Measurements from ENCODE around the gene MOGAT3.

DNA sequence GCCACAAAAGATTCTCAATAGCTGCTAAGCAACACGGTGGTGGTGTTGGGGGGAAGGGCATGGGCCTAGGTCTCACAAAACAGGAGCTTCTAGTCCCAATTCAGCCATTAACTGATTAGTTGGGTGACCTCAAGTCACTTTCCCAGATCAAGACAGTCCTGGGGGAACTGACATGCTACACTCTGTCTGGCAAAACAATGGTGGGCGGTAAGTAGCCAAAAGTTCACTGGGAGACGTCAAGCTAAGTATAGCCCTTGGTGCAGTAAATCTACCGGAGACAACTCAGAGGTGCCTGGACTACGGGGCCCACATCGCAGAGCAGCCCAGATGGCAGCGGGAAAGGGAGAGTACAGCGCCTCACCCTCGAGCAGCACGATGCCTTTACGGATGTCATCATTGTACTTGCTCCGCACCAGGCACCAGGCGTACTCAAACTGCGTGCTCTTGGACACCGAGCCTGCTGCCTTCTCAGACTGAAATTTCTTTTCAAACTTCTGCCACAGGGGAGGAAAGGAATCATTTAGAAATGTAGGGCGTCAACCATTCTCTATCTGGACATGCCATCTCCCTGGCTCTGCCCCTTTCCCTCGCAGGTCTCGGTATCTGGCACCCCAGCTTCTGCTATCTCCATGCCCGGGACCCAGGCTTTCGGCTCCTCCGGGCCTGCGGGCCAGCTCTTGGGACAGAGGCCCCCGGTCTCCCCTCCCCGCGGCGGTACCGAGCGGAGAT, 43.0 kb upstream of the MOGAT3 start:
- TF ChIP-seq POLR2A (IDR thresholded peaks at IDR 0.05; ENCODE audit: low read depth): no peak
- TF ChIP-seq, protein P1, sequence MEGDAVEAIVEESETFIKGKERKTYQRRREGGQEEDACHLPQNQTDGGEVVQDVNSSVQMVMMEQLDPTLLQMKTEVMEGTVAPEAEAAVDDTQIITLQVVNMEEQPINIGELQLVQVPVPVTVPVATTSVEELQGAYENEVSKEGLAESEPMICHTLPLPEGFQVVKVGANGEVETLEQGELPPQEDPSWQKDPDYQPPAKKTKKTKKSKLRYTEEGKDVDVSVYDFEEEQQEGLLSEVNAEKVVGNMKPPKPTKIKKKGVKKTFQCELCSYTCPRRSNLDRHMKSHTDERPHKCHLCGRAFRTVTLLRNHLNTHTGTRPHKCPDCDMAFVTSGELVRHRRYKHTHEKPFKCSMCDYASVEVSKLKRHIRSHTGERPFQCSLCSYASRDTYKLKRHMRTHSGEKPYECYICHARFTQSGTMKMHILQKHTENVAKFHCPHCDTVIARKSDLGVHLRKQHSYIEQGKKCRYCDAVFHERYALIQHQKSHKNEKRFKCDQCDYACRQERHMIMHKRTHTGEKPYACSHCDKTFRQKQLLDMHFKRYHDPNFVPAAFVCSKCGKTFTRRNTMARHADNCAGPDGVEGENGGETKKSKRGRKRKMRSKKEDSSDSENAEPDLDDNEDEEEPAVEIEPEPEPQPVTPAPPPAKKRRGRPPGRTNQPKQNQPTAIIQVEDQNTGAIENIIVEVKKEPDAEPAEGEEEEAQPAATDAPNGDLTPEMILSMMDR (IDR thresholded peaks at IDR 0.05): no peak
